ENCODE results near the gene THRA. TPM values are rescaled to one million over a fixed set of nuclear protein-coding genes. Genes with fewer than 3 reads are reported as not detected.

Gene THRA
- total and polyA plus RNA-seq, 3 donors from 2014 or later: 41.2 to 51.7 (median 44.9) TPM

GRCh38 chr17:40105861-40106759 is 43.3 kb downstream of the THRA start:
- peak overlapping the region; percentile 93 to 99 for H3K27ac ChIP-seq
- no peaks in the 10 kb centered on the region for H3K27me3 ChIP-seq
- 63 to 71% methylated on average over 5 of the region's 5 CpGs for WGBS, 2 donors
- TF ChIP-seq POLR2A (IDR thresholded peaks at IDR 0.05) (no peak), CTCF (IDR thresholded peaks at IDR 0.05) (no peak)
- peaks cover 96% of the 10 kb centered on the region for H3K4me1 ChIP-seq
- intact Hi-C loops (cut with DNase I; ENCODE audit: low total_unique reads): loop anchor here (5.0 kb wide), 1 partner anchor 34 kb away; no protein-coding TSS in a partner anchor
- no peaks in the 10 kb centered on the region for H3K9me3 ChIP-seq
- no peak overlapping the region for H3K4me3 ChIP-seq
- no peak for DNase-seq
- no peaks in the 10 kb centered on the region for H3K36me3 ChIP-seq (ENCODE audit: low read depth, missing control alignments)

- Histone ChIP-seq H3K27me3 (no peaks in the 10 kb centered on the region), H3K4me1 (peaks cover 97% of the 10 kb centered on the region), H3K9me3 (no peaks in the 10 kb centered on the region), H3K36me3 (ENCODE audit: low read depth, missing control alignments) (no peaks in the 10 kb centered on the region), H3K27ac (peak overlapping the region; percentile 93 to 99), H3K4me3 (no peak overlapping the region)
- no peak for DNase-seq
- TF ChIP-seq POLR2A (IDR thresholded peaks at IDR 0.05) (no peak), CTCF (IDR thresholded peaks at IDR 0.05) (no peak)
- 17 to 26% methylated on average over 19 to 20 of the region's 20 CpGs for WGBS, 2 donors
- intact Hi-C loops (cut with DNase I; ENCODE audit: low total_unique reads): loop anchor here (5.0 kb wide), 1 partner anchor 35 kb away; no protein-coding TSS in a partner anchor
Observed at GRCh38 chr17:40106760-40107521, 44.2 kb downstream of the THRA start.

- no peak for DNase-seq
Observed at GRCh38 chr17:40107522-40108174, 44.9 kb downstream of the THRA start.

More at GRCh38 chr17:40107522-40108174, 44.9 kb downstream of the THRA start:
- Histone ChIP-seq H3K36me3 (ENCODE audit: low read depth, missing control alignments) (no peaks in the 10 kb centered on the region), H3K9me3 (no peaks in the 10 kb centered on the region), H3K4me1 (peaks cover 98% of the 10 kb centered on the region), H3K4me3 (no peak overlapping the region), H3K27ac (peak overlapping the region; percentile 93 to 99), H3K27me3 (no peaks in the 10 kb centered on the region)
- intact Hi-C loops (cut with DNase I; ENCODE audit: low total_unique reads): loop anchor here (5.0 kb wide), 1 partner anchor 35 kb away; no protein-coding TSS in a partner anchor
- 20 to 26% methylated on average over 5 of the region's 5 CpGs for WGBS, 2 donors
- TF ChIP-seq POLR2A (IDR thresholded peaks at IDR 0.05) (no peak), CTCF (IDR thresholded peaks at IDR 0.05) (no peak)

All from testis (tissue), 3 donors.